Pancreas (tissue), 10 donors: ENCODE results near the gene SNX5. TPM values are rescaled to one million over a fixed set of nuclear protein-coding genes. Genes with fewer than 3 reads are reported as not detected.

Source experiments
- ATAC-seq, 4 donors: fragments of 200-7000 bp; cut with Tn5 transposase; one replicate each; pipeline versions ENCODE4 v1.8.0 to v1.9.1; 2020; ENCODE audit warnings: mild to moderate bottlenecking in 4 of 4, moderate library complexity in 4 of 4
- DNase-seq, 6 donors: peaks; one replicate each; pipeline ENCODE4 v3.0.0-alpha.2; 2020
- FAIRE-seq: peaks from 2 replicates; lab custom pipeline; 2012; peaks lifted over from hg19 to GRCh38; lab: Jason Lieb, UNC
- H3K27ac ChIP-seq, 4 donors: fragments of 200-600 bp; sonication (generic); 1 replicate in 3 of 4; 2 replicates in 1 of 4; pipeline versions ENCODE4 v1.5.0 to v1.8.0; 2020
- H3K27me3 ChIP-seq, 4 donors: fragments of 200-600 bp; one replicate each; pipeline ENCODE4 v1.8.0; 2021
- H3K36me3 ChIP-seq, 3 donors: fragments of 200-600 bp; sonication (generic) in 1 of 3; one replicate each; pipeline versions ENCODE4 v1.5.0 to v1.8.0; 2020 to 2021
- H3K4me1 ChIP-seq, 3 donors: fragments of 200-600 bp; one replicate each; pipeline ENCODE4 v1.8.0; 2021
- H3K4me3 ChIP-seq, 4 donors: fragments of 200-600 bp; sonication (generic) in 2 of 4; one replicate each; pipeline versions ENCODE4 v1.5.0 to v1.8.0; 2020 to 2021
- H3K9me3 ChIP-seq, 4 donors: fragments of 200-600 bp; one replicate each; pipeline ENCODE4 v1.8.0; 2021
- WGBS, 2 donors: extraction: QIAGEN DNeasy Blood & Tissue Kit; methylation state at CpG; one replicate each; pipeline ENCODE4 v1.1.7; 2013; 5-methylcytosine and 5-hydroxymethylcytosine counted together
- intact Hi-C, 3 donors: fragments of 100-400 bp; cut with DNase I; formaldehyde crosslinking; loops; one replicate each; pipeline versions ENCODE4 v1.11.1 to v1.14.2; 2022
- polyA plus RNA-seq, 2 donors: library from polyadenylated mRNA; stranded (reverse); fragments of 200-250 nt; gene quantifications; one replicate each; pipeline ENCODE4 v1.2.3, GENCODE V29; 2013
- total RNA-seq, 6 donors: library from RNA; stranded (reverse); fragmentation: NEBNext Ultra II Directional in 4 of 6; extraction: Animal tissue kit (Norgen Biotek cat#: 25700) in 4 of 6; gene quantifications; one replicate each; pipeline versions ENCODE4 v1.2.1 to v1.2.4, GENCODE V29; 2021 to 2023
- TF ChIP-seq, protein P1 (sequence below), 4 donors: fragments of 200-600 bp; sonication (generic) in 3 of 4; IDR thresholded peaks; one replicate each; pipeline versions ENCODE4 v1.5.0 to v1.8.0; 2021; ENCODE audit warnings: antibody characterized with exemption in 4 of 4
- donor health status: healthy with polysubstance abuse.
- donor health status: DM: no; HTN: no; CAD: no; lungs with moderate emphysema.
- donor health status: DM: no; HTN: no; CAD: no.
- donor health status: control.
- donor health status: control.
- donor health status: Bipolar disorder and iron deficiency.
- donor health status: DM: yes; HTN: yes; CAD: no.
- donor health status: DM: no; HTN: no; CAD: no.
- donor health status: DM: no; HTN: no; CAD: no.
- donor health status: DM: yes; HTN: yes; CAD: no.

SNX5 gene
- total and polyA plus RNA-seq, 8 donors = 20.5 to 38.4 (median 31.1) TPM

DNA sequence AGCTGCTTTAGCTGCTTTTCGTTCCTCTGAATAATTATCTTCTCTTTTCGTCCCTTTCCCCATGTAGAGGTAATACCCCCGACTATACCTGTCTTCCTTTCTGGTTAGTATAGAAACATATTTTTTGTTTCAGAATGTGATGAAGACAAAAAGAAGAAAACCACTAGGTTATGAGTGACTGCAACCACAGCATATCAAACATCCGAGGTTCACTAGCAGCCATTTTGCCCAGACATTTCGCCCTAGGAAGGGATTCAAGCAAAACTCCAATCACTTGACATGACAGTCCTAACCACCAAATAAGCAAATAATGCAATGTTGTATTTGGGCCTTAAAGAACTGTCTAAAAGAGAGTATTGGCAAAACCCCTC is 9.4 kb downstream of the SNX5 start:
- peaks cover 24 to 39% (median 36%) of the 10 kb centered on the region in 3 donors for H3K4me1 ChIP-seq
- 71 to 76% methylated on average over 5 of the region's 5 CpGs for WGBS, 2 donors
- no peaks in the 10 kb centered on the region for H3K27me3 ChIP-seq
- ATAC-seq = no peak
- H3K4me3 ChIP-seq = no peak overlapping the region
- DNase-seq = no peak
- TF ChIP-seq, protein P1, sequence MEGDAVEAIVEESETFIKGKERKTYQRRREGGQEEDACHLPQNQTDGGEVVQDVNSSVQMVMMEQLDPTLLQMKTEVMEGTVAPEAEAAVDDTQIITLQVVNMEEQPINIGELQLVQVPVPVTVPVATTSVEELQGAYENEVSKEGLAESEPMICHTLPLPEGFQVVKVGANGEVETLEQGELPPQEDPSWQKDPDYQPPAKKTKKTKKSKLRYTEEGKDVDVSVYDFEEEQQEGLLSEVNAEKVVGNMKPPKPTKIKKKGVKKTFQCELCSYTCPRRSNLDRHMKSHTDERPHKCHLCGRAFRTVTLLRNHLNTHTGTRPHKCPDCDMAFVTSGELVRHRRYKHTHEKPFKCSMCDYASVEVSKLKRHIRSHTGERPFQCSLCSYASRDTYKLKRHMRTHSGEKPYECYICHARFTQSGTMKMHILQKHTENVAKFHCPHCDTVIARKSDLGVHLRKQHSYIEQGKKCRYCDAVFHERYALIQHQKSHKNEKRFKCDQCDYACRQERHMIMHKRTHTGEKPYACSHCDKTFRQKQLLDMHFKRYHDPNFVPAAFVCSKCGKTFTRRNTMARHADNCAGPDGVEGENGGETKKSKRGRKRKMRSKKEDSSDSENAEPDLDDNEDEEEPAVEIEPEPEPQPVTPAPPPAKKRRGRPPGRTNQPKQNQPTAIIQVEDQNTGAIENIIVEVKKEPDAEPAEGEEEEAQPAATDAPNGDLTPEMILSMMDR (IDR thresholded peaks at IDR 0.05) = no peak
- H3K9me3 ChIP-seq = no peaks in the 10 kb centered on the region
- H3K27ac ChIP-seq = peak overlapping the region in 3 of 4 donors; percentile 22 to 56 (median 51)
- intact Hi-C loops = no loop called here
- FAIRE-seq = no peak
- H3K36me3 ChIP-seq = peaks cover 0 to 12% (median under 1%) of the 10 kb centered on the region in 3 donors

- Histone ChIP-seq H3K27me3 (no peaks in the 10 kb centered on the region), H3K9me3 (no peaks in the 10 kb centered on the region), H3K27ac (peak overlapping the region; percentile 22 to 56 (median 46)), H3K4me1 (peaks cover 24 to 39% (median 36%) of the 10 kb centered on the region in 3 donors), H3K36me3 (peaks cover 2 to 17% (median 7%) of the 10 kb centered on the region in 3 donors), H3K4me3 (no peak overlapping the region)
- DNase-seq = no peak
- intact Hi-C loops = no loop called here
- WGBS, 2 donors = 14 to 18% methylated on average over 5 of the region's 5 CpGs
- FAIRE-seq = no peak
- TF ChIP-seq, protein P1 (IDR thresholded peaks at IDR 0.05) = no peak
- ATAC-seq = peak; percentile 43 to 76 (median 65)
Measured at GRCh38 chr20:17958373-17959256, 10.0 kb downstream of the SNX5 start.

DNA sequence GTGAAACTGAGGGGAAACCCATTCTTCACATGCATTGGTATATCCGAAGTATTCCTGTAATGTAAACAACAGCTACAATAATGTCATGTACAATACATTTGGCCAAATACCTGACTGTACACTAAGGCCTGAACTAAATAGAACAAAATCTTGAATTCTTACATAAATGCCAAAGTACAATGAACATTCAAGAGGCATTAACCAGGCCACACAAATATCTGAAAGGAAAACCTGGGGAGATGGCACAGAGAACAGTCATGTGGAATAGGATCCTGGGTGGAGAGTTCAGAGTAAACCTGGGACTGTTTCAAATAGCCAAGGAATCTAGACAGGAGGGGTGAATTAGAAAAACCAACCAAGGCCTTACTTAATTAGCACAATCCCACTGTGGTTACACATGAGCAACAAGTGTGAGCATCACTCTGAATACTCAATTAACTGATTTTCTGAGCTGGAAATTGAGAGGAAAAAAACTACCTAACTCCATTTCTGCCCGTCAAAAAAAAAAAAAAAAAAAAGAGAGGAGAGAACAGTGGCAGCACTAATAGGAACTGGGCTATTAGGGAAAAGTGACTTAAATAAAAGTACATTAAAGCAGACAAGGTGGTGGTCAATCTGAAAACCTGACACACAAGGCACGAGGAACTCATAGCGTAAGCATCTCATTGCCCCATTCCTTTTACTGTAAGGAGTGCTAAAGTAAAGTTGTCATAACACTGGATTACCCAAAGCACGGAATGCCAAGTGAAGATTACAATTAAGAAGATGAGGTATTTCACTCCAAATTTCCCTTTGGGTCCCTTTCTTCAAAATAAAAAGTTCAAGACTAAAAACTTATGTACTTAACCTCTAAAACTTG is 10.9 kb downstream of the SNX5 start:
- ATAC-seq (no peak), FAIRE-seq (no peak), DNase-seq (no peak)
- H3K4me1 ChIP-seq = peaks cover 24 to 39% (median 36%) of the 10 kb centered on the region in 3 donors
- TF ChIP-seq, protein P1 (IDR thresholded peaks at IDR 0.05) = no peak
- H3K4me3 ChIP-seq = no peak overlapping the region
- no peaks in the 10 kb centered on the region for H3K27me3 ChIP-seq
- H3K36me3 ChIP-seq = peaks cover 5 to 21% (median 10%) of the 10 kb centered on the region in 3 donors
- intact Hi-C loops = no loop called here
- 60 to 72% methylated on average over 5 of the region's 5 CpGs for WGBS, 2 donors
- H3K27ac ChIP-seq = peak overlapping the region in 3 of 4 donors; percentile 41 to 56 (median 51)
- no peaks in the 10 kb centered on the region for H3K9me3 ChIP-seq

DNA sequence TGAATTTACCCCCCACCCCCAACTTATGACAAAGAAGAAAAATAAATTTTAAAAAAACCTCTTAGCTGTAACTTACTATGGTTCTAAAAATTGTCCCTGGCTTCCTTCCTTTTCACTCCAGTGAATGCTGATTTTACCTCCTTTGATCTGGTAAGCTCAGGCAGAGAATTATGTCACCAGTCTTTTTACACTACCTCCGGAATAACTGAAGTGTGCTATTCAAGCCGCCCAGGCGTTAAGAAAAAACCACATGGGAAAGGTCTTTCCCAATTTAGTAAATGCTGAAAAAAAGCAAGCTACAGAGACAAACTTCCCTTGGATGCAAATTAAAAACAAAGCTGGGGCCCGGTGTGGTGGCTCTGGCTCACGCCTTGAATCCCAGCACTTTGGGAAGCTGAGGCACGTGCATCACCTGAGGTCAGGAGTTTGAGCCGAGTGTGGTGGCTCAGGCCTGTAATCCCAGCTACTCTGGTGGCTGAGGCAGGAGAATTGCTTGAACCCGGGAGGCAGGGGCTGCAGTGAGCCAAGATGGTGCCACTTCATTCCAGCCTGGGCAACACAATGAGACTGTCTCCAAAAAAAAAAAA is 12.4 kb downstream of the SNX5 start:
- Histone ChIP-seq H3K4me3 (no peak overlapping the region), H3K27me3 (no peaks in the 10 kb centered on the region), H3K36me3 (peaks cover 5 to 28% (median 19%) of the 10 kb centered on the region in 3 donors), H3K4me1 (peaks cover 24 to 34% (median 29%) of the 10 kb centered on the region in 3 donors), H3K9me3 (no peaks in the 10 kb centered on the region), H3K27ac (no peak overlapping the region)
- intact Hi-C loops = no loop called here
- no peak for DNase-seq
- no peak for ATAC-seq
- 87 to 88% methylated on average over 8 of the region's 8 CpGs for WGBS, 2 donors
- TF ChIP-seq, protein P1 (IDR thresholded peaks at IDR 0.05) = no peak
- no peak for FAIRE-seq
